Measurements from ENCODE around the gene COL1A2. TPM values are rescaled to one million over a fixed set of nuclear protein-coding genes. Genes with fewer than 3 reads are reported as not detected.
A peak's percentile ranks its signal among the peaks of the same experiment; 100 is the strongest.

COL1A2 gene
- total and polyA plus RNA-seq, 2 of the 13 experiments (the other 11 are each of a cell fraction or from before 2014, with no cell fraction given), result not detected

DNA sequence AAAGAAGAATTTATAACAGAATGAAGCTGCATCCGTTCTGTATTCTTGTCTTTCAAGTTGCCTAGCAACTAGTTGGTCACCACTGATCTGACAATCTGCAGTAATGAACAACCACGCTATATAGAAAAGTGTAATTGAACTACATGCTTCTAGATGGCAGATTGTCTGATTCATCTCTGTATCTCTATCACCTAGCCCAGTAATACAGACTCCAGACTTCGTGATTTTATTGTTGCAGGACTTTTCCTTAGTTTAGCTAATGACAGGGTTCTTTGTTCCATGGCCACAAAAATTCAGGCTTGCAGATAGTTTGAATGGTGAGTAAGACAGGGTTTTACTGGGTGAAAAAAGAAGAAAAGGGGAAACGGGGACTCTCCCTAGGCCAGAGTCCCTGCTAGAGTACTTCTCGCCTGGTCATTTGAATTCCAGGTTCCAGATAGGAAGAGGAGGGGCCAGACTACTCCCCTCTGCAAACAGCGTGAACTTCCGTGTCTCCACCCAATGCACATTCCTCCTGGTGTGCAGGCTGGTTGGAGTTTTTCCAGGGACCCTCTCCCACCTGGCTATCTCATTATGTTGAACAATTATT lies 45.9 kb downstream of the COL1A2 start (continued):
- TF ChIP-seq, protein P1, sequence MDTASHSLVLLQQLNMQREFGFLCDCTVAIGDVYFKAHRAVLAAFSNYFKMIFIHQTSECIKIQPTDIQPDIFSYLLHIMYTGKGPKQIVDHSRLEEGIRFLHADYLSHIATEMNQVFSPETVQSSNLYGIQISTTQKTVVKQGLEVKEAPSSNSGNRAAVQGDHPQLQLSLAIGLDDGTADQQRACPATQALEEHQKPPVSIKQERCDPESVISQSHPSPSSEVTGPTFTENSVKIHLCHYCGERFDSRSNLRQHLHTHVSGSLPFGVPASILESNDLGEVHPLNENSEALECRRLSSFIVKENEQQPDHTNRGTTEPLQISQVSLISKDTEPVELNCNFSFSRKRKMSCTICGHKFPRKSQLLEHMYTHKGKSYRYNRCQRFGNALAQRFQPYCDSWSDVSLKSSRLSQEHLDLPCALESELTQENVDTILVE (CRISPR knock-in tag; IDR thresholded peaks at IDR 0.05), result no peak
- TF ChIP-seq MLLT10 (CRISPR knock-in tag; IDR thresholded peaks at IDR 0.05) (no peak), NFE2L1 (CRISPR knock-in tag; IDR thresholded peaks at IDR 0.05; ENCODE audit: borderline replicate concordance) (no peak), TCF7L2 (IDR thresholded peaks at IDR 0.05; ENCODE audit: low read depth, low read length) (no peak), ZNF607 (CRISPR knock-in tag; IDR thresholded peaks at IDR 0.05; ENCODE audit: borderline replicate concordance) (0 out of 2 replicates have a peak, but pooled peaks have one; percentile 10), FOXA1 (IDR thresholded peaks at IDR 0.05) (no peak), FOXA1 (CRISPR knock-in tag; IDR thresholded peaks at IDR 0.05) (peak; percentile 70), FOXA3 (CRISPR knock-in tag; IDR thresholded peaks at IDR 0.05) (peak; percentile 76), SATB2 (CRISPR knock-in tag; IDR thresholded peaks at IDR 0.05) (no peak), BCL6 (CRISPR knock-in tag; IDR thresholded peaks at IDR 0.05) (0 out of 2 replicates have a peak, but pooled peaks have one; percentile 42)
- TF ChIP-seq, protein P2, sequence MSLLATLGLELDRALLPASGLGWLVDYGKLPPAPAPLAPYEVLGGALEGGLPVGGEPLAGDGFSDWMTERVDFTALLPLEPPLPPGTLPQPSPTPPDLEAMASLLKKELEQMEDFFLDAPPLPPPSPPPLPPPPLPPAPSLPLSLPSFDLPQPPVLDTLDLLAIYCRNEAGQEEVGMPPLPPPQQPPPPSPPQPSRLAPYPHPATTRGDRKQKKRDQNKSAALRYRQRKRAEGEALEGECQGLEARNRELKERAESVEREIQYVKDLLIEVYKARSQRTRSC (CRISPR knock-in tag; IDR thresholded peaks at IDR 0.05; ENCODE audit: low read depth), result no peak

DNA sequence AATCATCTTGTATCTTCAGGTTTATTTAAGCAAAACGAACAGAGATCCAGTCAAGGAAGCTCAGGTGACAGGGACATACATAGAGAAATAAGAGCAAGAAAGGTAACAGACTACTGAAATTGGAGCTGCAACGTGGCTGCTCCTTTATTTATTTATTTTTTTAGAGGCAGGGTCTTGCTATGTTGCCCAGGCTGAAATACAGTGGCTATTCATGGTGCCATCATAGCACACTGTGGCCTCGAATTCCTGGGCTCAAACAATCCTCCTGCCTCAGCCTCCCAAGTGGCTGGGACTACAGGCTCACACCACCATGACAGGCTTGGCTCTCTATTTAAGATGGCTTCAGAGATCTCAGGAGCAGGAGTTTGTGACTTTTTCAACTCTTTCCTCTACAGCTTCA lies 46.4 kb downstream of the COL1A2 start:
- Histone ChIP-seq H3K4me1 (ENCODE audit: insufficient read depth, low read length) (peaks cover 53% of the 10 kb centered on the region), H3K4me2 (ENCODE audit: low read depth, low read length) (peak overlapping the region; percentile 76), H3K4me3 (replicated peaks in 1 of 3; ENCODE audit: insufficient read depth in 1 of 3, low read depth in 2 of 3, low read length in 3 of 3) (peak overlapping the region in 1 of 3 experiments; percentile 56; a peak in 1 of 6 replicates), H3K9me3 (ENCODE audit: low read length) (no peaks in the 10 kb centered on the region), H3K9ac (ENCODE audit: insufficient read depth, low read depth, low read length) (no peak overlapping the region), H3K36me3 (replicated peaks in 1 of 2; ENCODE audit: control insufficient read depth in 1 of 2, insufficient read depth in 2 of 2, low read length in 2 of 2) (no peaks in the 10 kb centered on the region), H3K79me2 (ENCODE audit: insufficient read depth, low read length) (no peaks in the 10 kb centered on the region), H4K20me1 (ENCODE audit: insufficient read depth, low read length) (no peaks in the 10 kb centered on the region), H3K27me3 (ENCODE audit: control insufficient read depth in 1 of 2, insufficient read depth in 2 of 2, low read length in 2 of 2) (no peaks in the 10 kb centered on the region), H3K27ac (ENCODE audit: extremely low read length, insufficient read depth, low read length) (no peak overlapping the region), H2AFZ (ENCODE audit: low read length) (no peak overlapping the region)
- in situ Hi-C loops (cut with HindIII; ENCODE audit: extremely low pct_ligation_motif_present, low pct_unique_long_range_greater_than_20kb), result loop anchor here (25.0 kb wide), 1 partner anchor 796 kb away; no protein-coding TSS in a partner anchor
- ATAC-seq, result no peak
- CTCF ChIA-PET (ENCODE audit: low intra/inter-chr PET ratio, low total read pairs), result no interaction called here
- FAIRE-seq, result no peak
- POLR2A ChIA-PET, result no interaction called here
- BruUV-seq (replicated peaks), result no TSS peak
- intact Hi-C loops (cut with micrococcal nuclease; ENCODE audit: unreplicated experiment), result loop anchor here (10.0 kb wide), 1 partner anchor 764 kb away; no protein-coding TSS in a partner anchor
- WGBS (ENCODE audit: low lambda C conversion rate), result 24% methylated on average over 3 of the region's 3 CpGs
- DNase-seq (ENCODE audit: low spot score), result no peak
- 0 out of 2 replicates have a peak, but pooled peaks have one; percentile 17 for TF ChIP-seq ZMYM3 (CRISPR knock-in tag; IDR thresholded peaks at IDR 0.05)
- peak; percentile 98 for TF ChIP-seq ZNF121 (CRISPR knock-in tag; IDR thresholded peaks at IDR 0.05)
- TF ChIP-seq, protein P3, sequence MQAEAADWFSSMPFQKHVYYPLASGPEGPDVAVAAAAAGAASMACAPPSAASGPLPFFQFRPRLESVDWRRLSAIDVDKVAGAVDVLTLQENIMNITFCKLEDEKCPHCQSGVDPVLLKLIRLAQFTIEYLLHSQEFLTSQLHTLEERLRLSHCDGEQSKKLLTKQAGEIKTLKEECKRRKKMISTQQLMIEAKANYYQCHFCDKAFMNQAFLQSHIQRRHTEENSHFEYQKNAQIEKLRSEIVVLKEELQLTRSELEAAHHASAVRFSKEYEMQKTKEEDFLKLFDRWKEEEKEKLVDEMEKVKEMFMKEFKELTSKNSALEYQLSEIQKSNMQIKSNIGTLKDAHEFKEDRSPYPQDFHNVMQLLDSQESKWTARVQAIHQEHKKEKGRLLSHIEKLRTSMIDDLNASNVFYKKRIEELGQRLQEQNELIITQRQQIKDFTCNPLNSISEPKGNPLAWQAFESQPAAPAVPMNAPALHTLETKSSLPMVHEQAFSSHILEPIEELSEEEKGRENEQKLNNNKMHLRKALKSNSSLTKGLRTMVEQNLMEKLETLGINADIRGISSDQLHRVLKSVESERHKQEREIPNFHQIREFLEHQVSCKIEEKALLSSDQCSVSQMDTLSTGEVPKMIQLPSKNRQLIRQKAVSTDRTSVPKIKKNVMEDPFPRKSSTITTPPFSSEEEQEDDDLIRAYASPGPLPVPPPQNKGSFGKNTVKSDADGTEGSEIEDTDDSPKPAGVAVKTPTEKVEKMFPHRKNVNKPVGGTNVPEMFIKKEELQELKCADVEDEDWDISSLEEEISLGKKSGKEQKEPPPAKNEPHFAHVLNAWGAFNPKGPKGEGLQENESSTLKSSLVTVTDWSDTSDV (CRISPR knock-in tag; IDR thresholded peaks at IDR 0.05), result no peak
- TF ChIP-seq, protein P4, sequence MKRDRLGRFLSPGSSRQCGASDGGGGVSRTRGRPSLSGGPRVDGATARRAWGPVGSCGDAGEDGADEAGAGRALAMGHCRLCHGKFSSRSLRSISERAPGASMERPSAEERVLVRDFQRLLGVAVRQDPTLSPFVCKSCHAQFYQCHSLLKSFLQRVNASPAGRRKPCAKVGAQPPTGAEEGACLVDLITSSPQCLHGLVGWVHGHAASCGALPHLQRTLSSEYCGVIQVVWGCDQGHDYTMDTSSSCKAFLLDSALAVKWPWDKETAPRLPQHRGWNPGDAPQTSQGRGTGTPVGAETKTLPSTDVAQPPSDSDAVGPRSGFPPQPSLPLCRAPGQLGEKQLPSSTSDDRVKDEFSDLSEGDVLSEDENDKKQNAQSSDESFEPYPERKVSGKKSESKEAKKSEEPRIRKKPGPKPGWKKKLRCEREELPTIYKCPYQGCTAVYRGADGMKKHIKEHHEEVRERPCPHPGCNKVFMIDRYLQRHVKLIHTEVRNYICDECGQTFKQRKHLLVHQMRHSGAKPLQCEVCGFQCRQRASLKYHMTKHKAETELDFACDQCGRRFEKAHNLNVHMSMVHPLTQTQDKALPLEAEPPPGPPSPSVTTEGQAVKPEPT (CRISPR knock-in tag; IDR thresholded peaks at IDR 0.05; ENCODE audit: low read depth), result no peak
- TF ChIP-seq, protein P5, sequence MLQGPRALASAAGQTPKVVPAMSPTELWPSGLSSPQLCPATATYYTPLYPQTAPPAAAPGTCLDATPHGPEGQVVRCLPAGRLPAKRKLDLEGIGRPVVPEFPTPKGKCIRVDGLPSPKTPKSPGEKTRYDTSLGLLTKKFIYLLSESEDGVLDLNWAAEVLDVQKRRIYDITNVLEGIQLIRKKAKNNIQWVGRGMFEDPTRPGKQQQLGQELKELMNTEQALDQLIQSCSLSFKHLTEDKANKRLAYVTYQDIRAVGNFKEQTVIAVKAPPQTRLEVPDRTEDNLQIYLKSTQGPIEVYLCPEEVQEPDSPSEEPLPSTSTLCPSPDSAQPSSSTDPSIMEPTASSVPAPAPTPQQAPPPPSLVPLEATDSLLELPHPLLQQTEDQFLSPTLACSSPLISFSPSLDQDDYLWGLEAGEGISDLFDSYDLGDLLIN (CRISPR knock-in tag; IDR thresholded peaks at IDR 0.05; ENCODE audit: borderline replicate concordance), result no peak
